IMR-90 (cell line): ENCODE results near the gene GPR152. TPM values are rescaled to one million over a fixed set of nuclear protein-coding genes. Genes with fewer than 3 reads are reported as not detected.
A peak's percentile ranks its signal among the peaks of the same experiment; 100 is the strongest.

Source experiments
- ATAC-seq: fragments of 200-7000 bp; cut with Tn5 transposase; 2 replicates; pipeline ENCODE4 v1.9.1; 2020; ENCODE audit warnings: low read depth, mild to moderate bottlenecking, moderate library complexity
- BruUV-seq: library from RNA; stranded (reverse); fragments of 400-500 nt; replicated peaks from 2 replicates; lab custom pipeline; 2021; lab: Mats Ljungman, UMichigan
- CTCF ChIA-PET: fragments of 300-600 bp; formaldehyde crosslinking; extraction: SDS; loops from one replicate; lab custom pipeline; 2021; ENCODE audit warnings: antibody characterized with exemption; lab: Yijun Ruan, JAX
- POLR2A ChIA-PET: fragments of 300-600 bp; sonication (Branson Sonifier 250); formaldehyde crosslinking; loops from one replicate; lab custom pipeline; 2022; ENCODE audit warnings: antibody characterized with exemption; ENCODE audit not compliant: unreplicated experiment; lab: Charles Lee
- DNase-seq: peaks from one replicate; pipeline ENCODE4 v3.0.0; 2013
- H2AFZ ChIP-seq: replicated peaks from 2 replicates; pipeline ENCODE3; 2013; ENCODE audit warnings: low read length, mild to moderate bottlenecking; ENCODE audit not compliant: poor library complexity
- H2AK5ac ChIP-seq: 2 replicates; pipeline ENCODE4 v1.6.1; 2013; ENCODE audit warnings: low read depth, low read length, inconsistent platforms
- H2AK9ac ChIP-seq: replicated peaks from 2 replicates; pipeline ENCODE3; 2013; ENCODE audit warnings: mild to moderate bottlenecking, low read depth, low read length, moderate library complexity; ENCODE audit not compliant: poor library complexity
- H2BK120ac ChIP-seq: 2 replicates; pipeline ENCODE4 v1.6.1; 2013; ENCODE audit warnings: low read depth, low read length, inconsistent platforms
- H2BK15ac ChIP-seq: 3 replicates; pipeline ENCODE4 v1.6.1; 2013; ENCODE audit warnings: low read depth, low read length, inconsistent platforms
- H2BK20ac ChIP-seq: 2 replicates; pipeline ENCODE4 v1.6.1; 2013; ENCODE audit warnings: low read depth, mild to moderate bottlenecking, inconsistent platforms, low read length, moderate library complexity
- H2BK5ac ChIP-seq: 2 replicates; pipeline ENCODE4 v1.6.1; 2013; ENCODE audit warnings: mild to moderate bottlenecking, low read depth, low read length, inconsistent platforms; ENCODE audit not compliant: poor library complexity, severe bottlenecking
- H3K14ac ChIP-seq: replicated peaks from 2 replicates; pipeline ENCODE4 v1.6.1; 2013; ENCODE audit warnings: low read depth, low read length, inconsistent platforms
- H3K18ac ChIP-seq: 2 replicates; pipeline ENCODE4 v1.6.1; 2013; ENCODE audit warnings: low read depth, low read length, control low read depth
- H3K23ac ChIP-seq: 2 replicates; pipeline ENCODE4 v1.6.1; 2013; ENCODE audit warnings: low read depth, low read length, inconsistent platforms
- H3K27ac ChIP-seq: 2 replicates; pipeline ENCODE4 v1.5.1; 2013; ENCODE audit warnings: mild to moderate bottlenecking, control low read depth, low read length; ENCODE audit not compliant: insufficient read depth
- H3K27me3 ChIP-seq: 2 replicates; pipeline ENCODE4 v1.6.1; 2013; ENCODE audit warnings: low read length; ENCODE audit not compliant: control insufficient read depth, insufficient read depth
- H3K36me3 ChIP-seq: 2 replicates; pipeline ENCODE4 v1.6.1; 2013; ENCODE audit warnings: low read length, mixed read lengths; ENCODE audit not compliant: control insufficient read depth, insufficient read depth
- H3K4ac ChIP-seq: 2 replicates; pipeline ENCODE4 v1.6.1; 2013; ENCODE audit warnings: low read depth, low read length, inconsistent platforms
- H3K4me1 ChIP-seq: 2 replicates; pipeline ENCODE4 v1.6.1; 2013; ENCODE audit warnings: low read length, mixed read lengths; ENCODE audit not compliant: control insufficient read depth, insufficient read depth
- H3K4me2 ChIP-seq: 2 replicates; pipeline ENCODE4 v1.6.1; 2013; ENCODE audit warnings: low read depth, mild to moderate bottlenecking, control low read depth, low read length, moderate library complexity
- H3K4me3 ChIP-seq: 2 replicates; pipeline ENCODE4 v1.5.1; 2013; ENCODE audit warnings: low read depth, mild to moderate bottlenecking, control low read depth, low read length, moderate library complexity; ENCODE audit not compliant: insufficient read depth
- H3K56ac ChIP-seq: 2 replicates; pipeline ENCODE4 v1.6.1; 2013; ENCODE audit warnings: low read length, inconsistent platforms; ENCODE audit not compliant: insufficient read depth; ENCODE audit errors: extremely low read depth
- H3K79me1 ChIP-seq, 2 experiments: 2 replicates each; pipeline ENCODE4 v1.6.1; 2013; ENCODE audit warnings: low read length in 2 of 2, inconsistent platforms in 1 of 2, low read depth in 1 of 2
- H3K9ac ChIP-seq: 2 replicates; pipeline ENCODE4 v1.6.1; 2013; ENCODE audit warnings: low read depth, low read length, control low read depth
- H3K9me1 ChIP-seq: 2 replicates; pipeline ENCODE4 v1.6.1; 2013; ENCODE audit warnings: low read length, inconsistent platforms; ENCODE audit not compliant: insufficient read depth
- H3K9me3 ChIP-seq: 2 replicates; pipeline ENCODE4 v1.6.1; 2013; ENCODE audit warnings: low read length; ENCODE audit not compliant: control insufficient read depth, insufficient read depth
- H4K20me1 ChIP-seq: 2 replicates; pipeline ENCODE4 v1.6.1; 2013; ENCODE audit warnings: low read length, inconsistent platforms; ENCODE audit not compliant: insufficient read depth
- H4K5ac ChIP-seq: 2 replicates; pipeline ENCODE4 v1.6.1; 2013; ENCODE audit warnings: mild to moderate bottlenecking, low read depth, low read length, control low read depth
- H4K8ac ChIP-seq, 2 experiments: 2 replicates each; pipeline ENCODE4 v1.6.1; 2013; ENCODE audit warnings: low read depth in 2 of 2, low read length in 2 of 2, control low read depth in 1 of 2, inconsistent platforms in 1 of 2
- H4K91ac ChIP-seq: 2 replicates; pipeline ENCODE4 v1.6.1; 2013; ENCODE audit warnings: low read depth, low read length, inconsistent platforms; ENCODE audit not compliant: insufficient read depth
- BHLHE40 ChIP-seq: fragments of 150-350 bp; IDR thresholded peaks from 2 replicates; pipeline ENCODE4 v1.6.1; 2016; ENCODE audit warnings: mild to moderate bottlenecking, low read depth, low read length
- CHD1 ChIP-seq: IDR thresholded peaks from 2 replicates; pipeline ENCODE4 v1.6.1; 2012; ENCODE audit warnings: low read depth, low read length, improper control_type of control experiment
- MAZ ChIP-seq: IDR thresholded peaks from 2 replicates; pipeline ENCODE4 v1.6.1; 2012; ENCODE audit warnings: low read depth, mild to moderate bottlenecking, low read length, improper control_type of control experiment, moderate library complexity, borderline replicate concordance
- RCOR1 ChIP-seq: IDR thresholded peaks from 2 replicates; pipeline ENCODE4 v1.6.1; 2012; ENCODE audit warnings: mild to moderate bottlenecking, low read length, improper control_type of control experiment; ENCODE audit not compliant: insufficient replicate concordance
- SMC3 ChIP-seq: fragments of 150-350 bp; IDR thresholded peaks from 2 replicates; pipeline ENCODE4 v1.6.1; 2016; ENCODE audit warnings: low read depth, mild to moderate bottlenecking, antibody characterized with exemption, low read length, moderate library complexity
- WGBS, 2 experiments: methylation state at CpG; one replicate each; pipeline versions ENCODE4 v1.1.5 to v1.1.7; 2013; ENCODE audit warnings: missing lambda C conversion rate in 2 of 2; ENCODE audit not compliant: insufficient read length in 1 of 2; ENCODE audit errors: extremely low coverage in 2 of 2; 5-methylcytosine and 5-hydroxymethylcytosine counted together
- dilution Hi-C: fragments of 300-500 bp; cut with HindIII; formaldehyde crosslinking; loops from one replicate; pipeline ENCODE4 v1.14.3; 2018; ENCODE audit warnings: low sequenced_read_pairs; ENCODE audit not compliant: unreplicated experiment
- in situ Hi-C: fragments of 300-500 bp; cut with MboI; formaldehyde crosslinking; loops from 3 replicates; pipeline ENCODE4 v1.14.3; 2019; ENCODE audit warnings: low sequenced_read_pairs, inconsistent platforms, mixed read lengths
- intact Hi-C: fragments of 100-400 bp; cut with micrococcal nuclease; formaldehyde crosslinking; loops from 2 replicates; pipeline ENCODE4 v1.10.0; 2022
- polyA plus RNA-seq, 3 experiments: library from polyadenylated mRNA; depleted of rRNA; stranded (reverse); fragments of >200 nt; gene quantifications; 2 replicates each; pipeline ENCODE4 v1.2.3, GENCODE V29; 2012; ENCODE audit warnings: low replicate concordance in 1 of 3
- total RNA-seq: library from RNA; depleted of rRNA; stranded (reverse); fragments of >200 nt; gene quantifications from 2 replicates; pipeline ENCODE4 v1.2.3, GENCODE V29; 2012
- TF ChIP-seq, protein P1 (sequence below): fragments of 150-350 bp; IDR thresholded peaks from 2 replicates; pipeline ENCODE4 v1.6.1; 2016; ENCODE audit warnings: low read depth, mild to moderate bottlenecking, low read length, moderate library complexity, borderline replicate concordance
- TF ChIP-seq, protein P2 (sequence below): fragments of 150-350 bp; IDR thresholded peaks from 2 replicates; pipeline ENCODE4 v1.6.1; 2017; ENCODE audit warnings: mild to moderate bottlenecking, antibody characterized with exemption, low read length, low read depth
- TF ChIP-seq, protein P3 (sequence below): conservative IDR thresholded peaks from 2 replicates; pipeline ENCODE4 v1.5.1; 2012; ENCODE audit warnings: mild to moderate bottlenecking, low read depth, low read length, improper control_type of control experiment

GPR152 gene
- total and polyA plus RNA-seq, 2 of the 4 experiments (the other 2 are of a cell fraction), result not detected

DNA sequence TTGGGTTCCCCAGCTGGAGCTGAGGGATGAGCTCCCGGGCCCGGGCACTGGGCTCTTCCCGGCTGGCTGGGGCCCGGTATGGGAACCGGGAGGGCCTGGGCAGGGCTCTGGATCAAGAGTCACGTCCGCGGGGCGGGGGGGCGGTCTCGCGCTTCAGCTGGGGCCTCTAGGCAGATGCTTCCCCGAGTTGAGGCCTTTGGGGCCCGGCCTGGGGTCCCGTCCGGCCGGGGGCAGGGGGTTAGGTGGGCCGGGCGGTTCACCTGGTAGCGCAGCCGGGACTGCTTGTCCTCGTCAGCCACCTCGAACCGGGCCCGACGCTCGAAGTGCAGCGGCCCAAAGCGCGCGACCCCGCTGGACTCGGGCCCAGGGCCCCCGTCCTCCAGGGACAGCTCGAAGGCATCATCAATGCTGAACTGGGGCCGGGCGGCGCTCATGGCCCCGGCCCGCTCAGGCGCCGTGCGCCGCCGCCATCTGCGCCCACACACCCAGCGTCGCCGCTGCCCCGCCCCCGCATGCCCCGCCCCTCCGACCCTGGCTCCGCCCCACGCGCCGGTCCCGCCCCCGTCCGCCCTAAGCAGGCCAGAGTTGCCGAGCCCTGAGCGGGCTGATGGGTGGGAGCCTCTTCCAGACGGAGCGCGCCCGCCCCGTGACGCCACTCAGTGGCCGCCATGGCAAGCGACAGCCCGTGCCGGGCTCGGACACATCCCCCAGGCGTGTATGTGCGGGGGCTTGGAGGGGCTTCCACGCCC is 16.4 kb upstream of the GPR152 start, which contains the start of gene TMEM134 (continued):
- TF ChIP-seq, protein P1, sequence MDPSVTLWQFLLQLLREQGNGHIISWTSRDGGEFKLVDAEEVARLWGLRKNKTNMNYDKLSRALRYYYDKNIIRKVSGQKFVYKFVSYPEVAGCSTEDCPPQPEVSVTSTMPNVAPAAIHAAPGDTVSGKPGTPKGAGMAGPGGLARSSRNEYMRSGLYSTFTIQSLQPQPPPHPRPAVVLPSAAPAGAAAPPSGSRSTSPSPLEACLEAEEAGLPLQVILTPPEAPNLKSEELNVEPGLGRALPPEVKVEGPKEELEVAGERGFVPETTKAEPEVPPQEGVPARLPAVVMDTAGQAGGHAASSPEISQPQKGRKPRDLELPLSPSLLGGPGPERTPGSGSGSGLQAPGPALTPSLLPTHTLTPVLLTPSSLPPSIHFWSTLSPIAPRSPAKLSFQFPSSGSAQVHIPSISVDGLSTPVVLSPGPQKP, result no peak

DNA sequence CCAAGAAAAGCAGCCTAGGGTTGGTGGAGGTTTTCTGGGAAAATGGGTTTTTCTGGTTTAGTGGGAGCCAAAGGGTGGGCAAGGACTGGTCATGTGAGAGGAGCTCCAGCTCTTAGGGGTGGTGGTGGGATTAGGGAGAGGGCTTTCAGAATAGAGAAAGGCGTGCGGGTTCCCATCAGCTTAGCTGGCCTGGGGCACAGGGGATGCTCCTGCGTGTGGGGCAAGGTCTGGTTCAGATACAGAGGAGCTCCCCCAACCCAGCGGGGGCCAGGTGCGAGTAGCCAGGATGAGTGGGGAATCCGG is 15.9 kb upstream of the GPR152 start:
- dilution Hi-C loops, result no loop called here
- peak overlapping the region; percentile 94 for H3K4me2 ChIP-seq
- H3K36me3 ChIP-seq, result peaks cover 2% of the 10 kb centered on the region; the same call in 1 of the 2 replicates
- H2BK120ac ChIP-seq, result no peak overlapping the region; the same call in 1 of the 2 replicates
- H3K56ac ChIP-seq, result peak overlapping the region; percentile 52
- peaks cover 4 to 24% of the 10 kb centered on the region in 2 experiments; a peak in 2 of 4 replicates for H3K79me1 ChIP-seq
- peak overlapping the region; percentile 79 for H3K4ac ChIP-seq
- H3K27ac ChIP-seq, result peak overlapping the region; percentile 78
- H4K8ac ChIP-seq, result peak overlapping the region; percentile 77 to 84
- peak overlapping the region; percentile 87 for H3K4me3 ChIP-seq
- H3K23ac ChIP-seq, result peak overlapping the region; percentile 95
- peak overlapping the region; percentile 83 for H3K14ac ChIP-seq
- intact Hi-C loops, result loop anchor here (1.0 kb wide), 1 partner anchor 25 kb away; the partner anchor contains the start of gene CORO1B
- no TSS peak for BruUV-seq
- H2AK9ac ChIP-seq, result peak overlapping the region; percentile 99
- peak overlapping the region; percentile 98 for H2AFZ ChIP-seq
- H4K20me1 ChIP-seq, result no peaks in the 10 kb centered on the region
- ChIA-PET CTCF (interaction anchor here (1.5 kb wide), 1 partner anchor 67 kb away, joined by 3 read pairs; the partner anchor contains the start of gene PPP1CA), POLR2A (interaction anchor here (0.6 kb wide), 1 partner anchor 25 kb away, joined by 6 read pairs; the partner anchor contains the start of gene CORO1B)
- no peak for ATAC-seq
- H3K9me1 ChIP-seq, result peaks cover 12% of the 10 kb centered on the region
- DNase-seq, result no peak
- H3K18ac ChIP-seq, result no peak overlapping the region; the same call in 1 of the 2 replicates
- H2BK15ac ChIP-seq, result no peak overlapping the region
- 0% methylated on average over 1 of the region's 6 CpGs; no CpG with 5 or more reads in 1 of the 2 experiments for WGBS, 2 experiments
- H4K5ac ChIP-seq, result peak overlapping the region; percentile 31; the same call in 1 of the 2 replicates
- peaks cover 3% of the 10 kb centered on the region; the same call in 1 of the 2 replicates for H3K27me3 ChIP-seq
- H2BK5ac ChIP-seq, result peak overlapping the region; percentile 66
- peak overlapping the region; percentile 39 for H4K91ac ChIP-seq
- no peak overlapping the region for H2BK20ac ChIP-seq
- H3K9ac ChIP-seq, result peak overlapping the region; percentile 79
- in situ Hi-C loops, result no loop called here
- no peaks in the 10 kb centered on the region for H3K9me3 ChIP-seq
- H3K4me1 ChIP-seq, result peaks cover 9% of the 10 kb centered on the region
- peak overlapping the region; percentile 86 for H2AK5ac ChIP-seq
- no peak for TF ChIP-seq BHLHE40
- no peak for TF ChIP-seq MAZ
- no peak for TF ChIP-seq RCOR1
- TF ChIP-seq, protein P2, sequence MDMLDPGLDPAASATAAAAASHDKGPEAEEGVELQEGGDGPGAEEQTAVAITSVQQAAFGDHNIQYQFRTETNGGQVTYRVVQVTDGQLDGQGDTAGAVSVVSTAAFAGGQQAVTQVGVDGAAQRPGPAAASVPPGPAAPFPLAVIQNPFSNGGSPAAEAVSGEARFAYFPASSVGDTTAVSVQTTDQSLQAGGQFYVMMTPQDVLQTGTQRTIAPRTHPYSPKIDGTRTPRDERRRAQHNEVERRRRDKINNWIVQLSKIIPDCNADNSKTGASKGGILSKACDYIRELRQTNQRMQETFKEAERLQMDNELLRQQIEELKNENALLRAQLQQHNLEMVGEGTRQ, result no peak
- no peak for TF ChIP-seq CHD1
- TF ChIP-seq, protein P1, result no peak
- TF ChIP-seq, protein P3, sequence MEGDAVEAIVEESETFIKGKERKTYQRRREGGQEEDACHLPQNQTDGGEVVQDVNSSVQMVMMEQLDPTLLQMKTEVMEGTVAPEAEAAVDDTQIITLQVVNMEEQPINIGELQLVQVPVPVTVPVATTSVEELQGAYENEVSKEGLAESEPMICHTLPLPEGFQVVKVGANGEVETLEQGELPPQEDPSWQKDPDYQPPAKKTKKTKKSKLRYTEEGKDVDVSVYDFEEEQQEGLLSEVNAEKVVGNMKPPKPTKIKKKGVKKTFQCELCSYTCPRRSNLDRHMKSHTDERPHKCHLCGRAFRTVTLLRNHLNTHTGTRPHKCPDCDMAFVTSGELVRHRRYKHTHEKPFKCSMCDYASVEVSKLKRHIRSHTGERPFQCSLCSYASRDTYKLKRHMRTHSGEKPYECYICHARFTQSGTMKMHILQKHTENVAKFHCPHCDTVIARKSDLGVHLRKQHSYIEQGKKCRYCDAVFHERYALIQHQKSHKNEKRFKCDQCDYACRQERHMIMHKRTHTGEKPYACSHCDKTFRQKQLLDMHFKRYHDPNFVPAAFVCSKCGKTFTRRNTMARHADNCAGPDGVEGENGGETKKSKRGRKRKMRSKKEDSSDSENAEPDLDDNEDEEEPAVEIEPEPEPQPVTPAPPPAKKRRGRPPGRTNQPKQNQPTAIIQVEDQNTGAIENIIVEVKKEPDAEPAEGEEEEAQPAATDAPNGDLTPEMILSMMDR, result no peak
- TF ChIP-seq SMC3, result no peak
